ENCODE data around the gene MRPL42. TPM values are rescaled to one million over a fixed set of nuclear protein-coding genes. Genes with fewer than 3 reads are reported as not detected.
"Not testable (repeated sequence)": the region's sequence is repeated elsewhere in the genome, so short reads cannot be mapped to it uniquely, and the experiment has no call there.

Gene MRPL42
- total and polyA plus RNA-seq, 2 donors (not counting 1 experiment from before 2014, with no cell fraction given) = 68.0 to 87.3 TPM

DNA sequence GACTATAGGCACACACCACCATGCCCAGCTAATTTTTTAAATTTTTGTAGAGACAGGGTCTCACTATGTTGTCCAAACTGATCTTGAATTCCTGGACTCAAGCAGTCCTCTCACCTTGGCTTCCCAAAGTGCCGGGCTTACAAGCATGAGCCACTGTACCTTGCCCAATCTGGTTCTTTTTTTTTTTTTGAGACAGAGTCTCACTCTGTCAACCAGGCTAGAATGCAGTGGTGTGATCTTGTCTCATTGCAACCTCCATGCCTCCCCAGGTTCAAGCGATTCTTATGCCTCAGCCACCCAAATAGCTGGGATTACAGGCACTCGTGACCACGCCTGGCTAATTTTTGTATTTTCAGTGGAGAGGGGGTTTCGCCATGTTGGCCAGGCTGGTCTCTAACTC lies 15.4 kb downstream of the MRPL42 start:
- Histone ChIP-seq H3K36me3 (ENCODE audit: control insufficient read depth, insufficient read depth, low read length) (peaks cover 5% of the 10 kb centered on the region), H3K27me3 (ENCODE audit: control insufficient read depth, insufficient read depth, low read length) (no peaks in the 10 kb centered on the region), H3K79me2 (ENCODE audit: control insufficient read depth, insufficient read depth, low read length) (no peaks in the 10 kb centered on the region), H3K9me3 (ENCODE audit: control insufficient read depth, insufficient read depth, low read depth, low read length) (no peaks in the 10 kb centered on the region), H3K4me3 (replicated peaks in 1 of 4; ENCODE audit: control extremely low read depth in 1 of 4, insufficient read depth in 1 of 4, low read depth in 3 of 4, low read length in 4 of 4) (no peak overlapping the region), H3K9ac (ENCODE audit: insufficient read depth, low read length) (no peak overlapping the region), H3K27ac (ENCODE audit: insufficient read depth, low read length) (no peak overlapping the region), H3K4me2 (ENCODE audit: extremely low read depth, insufficient read depth, low read length) (no peak overlapping the region), H3K4me1 (ENCODE audit: control insufficient read depth, extremely low read depth, insufficient read depth, low read length) (peaks cover 5% of the 10 kb centered on the region), H2AFZ (ENCODE audit: low read length) (no peak overlapping the region), H4K20me1 (ENCODE audit: control insufficient read depth, extremely low read depth, insufficient read depth, low read length) (no peaks in the 10 kb centered on the region)
- TF ChIP-seq, protein P1, sequence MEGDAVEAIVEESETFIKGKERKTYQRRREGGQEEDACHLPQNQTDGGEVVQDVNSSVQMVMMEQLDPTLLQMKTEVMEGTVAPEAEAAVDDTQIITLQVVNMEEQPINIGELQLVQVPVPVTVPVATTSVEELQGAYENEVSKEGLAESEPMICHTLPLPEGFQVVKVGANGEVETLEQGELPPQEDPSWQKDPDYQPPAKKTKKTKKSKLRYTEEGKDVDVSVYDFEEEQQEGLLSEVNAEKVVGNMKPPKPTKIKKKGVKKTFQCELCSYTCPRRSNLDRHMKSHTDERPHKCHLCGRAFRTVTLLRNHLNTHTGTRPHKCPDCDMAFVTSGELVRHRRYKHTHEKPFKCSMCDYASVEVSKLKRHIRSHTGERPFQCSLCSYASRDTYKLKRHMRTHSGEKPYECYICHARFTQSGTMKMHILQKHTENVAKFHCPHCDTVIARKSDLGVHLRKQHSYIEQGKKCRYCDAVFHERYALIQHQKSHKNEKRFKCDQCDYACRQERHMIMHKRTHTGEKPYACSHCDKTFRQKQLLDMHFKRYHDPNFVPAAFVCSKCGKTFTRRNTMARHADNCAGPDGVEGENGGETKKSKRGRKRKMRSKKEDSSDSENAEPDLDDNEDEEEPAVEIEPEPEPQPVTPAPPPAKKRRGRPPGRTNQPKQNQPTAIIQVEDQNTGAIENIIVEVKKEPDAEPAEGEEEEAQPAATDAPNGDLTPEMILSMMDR (conservative IDR thresholded peaks at IDR 0.05 in 1 of 2, IDR thresholded peaks at IDR 0.05 in 1 of 2; ENCODE audit: low read depth in 1 of 2, low read length in 2 of 2) = no peak
- no peak for TF ChIP-seq EZH2 (IDR thresholded peaks at IDR 0.05; ENCODE audit: low read length, missing control alignments)
- DNase-seq (ENCODE audit: low read depth in 2 of 2) = no peak

DNA sequence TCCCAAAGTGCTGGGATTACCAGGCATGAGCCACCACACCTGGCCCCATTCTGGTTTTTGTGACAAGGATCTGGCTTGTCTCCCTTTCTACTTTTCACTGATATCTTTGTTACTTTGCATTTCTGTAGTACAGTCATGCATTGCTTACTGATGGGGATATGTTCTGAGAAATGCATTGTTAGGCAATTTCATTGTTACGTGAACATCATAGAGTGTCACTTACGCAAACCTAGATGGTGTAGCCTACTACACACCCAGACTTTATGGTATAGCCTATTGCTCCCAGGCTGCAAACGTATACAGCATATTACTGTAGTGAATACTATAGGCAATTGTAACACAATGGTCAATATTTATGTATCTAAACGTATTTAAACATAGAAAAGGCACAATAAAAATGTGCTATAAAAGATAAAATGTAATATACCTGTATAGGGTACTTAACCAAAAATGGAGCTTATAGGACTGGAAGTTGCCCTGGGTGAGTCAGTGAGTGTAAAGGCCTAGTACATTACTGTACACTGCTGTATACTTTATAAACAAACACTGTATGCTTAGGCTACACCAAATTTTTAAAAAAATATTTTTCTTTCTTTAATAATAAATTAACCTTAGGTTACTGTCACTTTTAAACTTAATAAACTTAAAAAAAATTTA lies 16.0 kb downstream of the MRPL42 start:
- no peak for TF ChIP-seq EZH2 (IDR thresholded peaks at IDR 0.05; ENCODE audit: low read length, missing control alignments)
- TF ChIP-seq, protein P1 (conservative IDR thresholded peaks at IDR 0.05 in 1 of 2, IDR thresholded peaks at IDR 0.05 in 1 of 2; ENCODE audit: low read depth in 1 of 2, low read length in 2 of 2) = no peak
- no peak overlapping the region for H3K27ac ChIP-seq (ENCODE audit: insufficient read depth, low read length)
- H3K9ac ChIP-seq (ENCODE audit: insufficient read depth, low read length) = no peak overlapping the region
- DNase-seq (ENCODE audit: low read depth in 2 of 2) = no peak
- no peaks in the 10 kb centered on the region for H3K9me3 ChIP-seq (ENCODE audit: control insufficient read depth, insufficient read depth, low read depth, low read length)
- H3K4me3 ChIP-seq (replicated peaks in 1 of 4; ENCODE audit: control extremely low read depth in 1 of 4, insufficient read depth in 1 of 4, low read depth in 3 of 4, low read length in 4 of 4) = no peak overlapping the region
- no peaks in the 10 kb centered on the region for H3K79me2 ChIP-seq (ENCODE audit: control insufficient read depth, insufficient read depth, low read length)
- H2AFZ ChIP-seq (ENCODE audit: low read length) = no peak overlapping the region
- no peaks in the 10 kb centered on the region for H3K27me3 ChIP-seq (ENCODE audit: control insufficient read depth, insufficient read depth, low read length)
- H4K20me1 ChIP-seq (ENCODE audit: control insufficient read depth, extremely low read depth, insufficient read depth, low read length) = no peaks in the 10 kb centered on the region
- no peak overlapping the region for H3K4me2 ChIP-seq (ENCODE audit: extremely low read depth, insufficient read depth, low read length)
- peaks cover 5% of the 10 kb centered on the region for H3K4me1 ChIP-seq (ENCODE audit: control insufficient read depth, extremely low read depth, insufficient read depth, low read length)
- peaks cover 5% of the 10 kb centered on the region for H3K36me3 ChIP-seq (ENCODE audit: control insufficient read depth, insufficient read depth, low read length)

DNA sequence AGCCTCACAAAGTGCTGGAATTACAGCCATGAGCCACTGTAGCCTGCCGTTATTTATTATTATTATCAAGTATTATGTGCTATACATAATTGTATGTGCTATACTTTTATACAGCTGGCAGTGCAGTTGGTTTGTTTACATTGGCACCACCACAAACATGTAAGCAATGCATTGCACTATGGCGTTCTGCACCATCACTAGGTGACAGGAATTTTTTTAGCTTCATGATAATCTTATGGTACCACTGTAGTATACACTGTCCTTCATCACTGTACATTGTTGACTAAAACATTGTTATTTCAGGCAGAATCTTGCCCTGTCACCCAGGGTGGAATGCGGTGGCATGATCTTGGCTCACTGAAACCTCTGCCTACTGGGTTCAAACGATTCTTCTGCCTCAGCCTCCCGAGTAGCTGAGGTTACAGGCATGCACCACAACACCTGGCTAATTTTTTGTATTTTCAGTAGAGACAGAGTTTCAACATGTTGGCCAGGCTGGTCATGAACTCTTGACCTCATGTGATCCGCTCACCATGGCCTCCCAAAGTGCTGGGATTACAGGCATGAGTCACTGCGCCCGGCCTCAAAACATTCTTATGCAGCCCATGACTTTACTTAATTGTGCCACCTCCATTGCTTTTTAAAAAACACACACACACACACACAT lies 17.1 kb downstream of the MRPL42 start:
- Histone ChIP-seq H3K79me2 (ENCODE audit: control insufficient read depth, insufficient read depth, low read length) (no peaks in the 10 kb centered on the region), H3K27me3 (ENCODE audit: control insufficient read depth, insufficient read depth, low read length) (no peaks in the 10 kb centered on the region), H3K27ac (ENCODE audit: insufficient read depth, low read length) (peak overlapping the region; percentile 39), H3K9me3 (ENCODE audit: control insufficient read depth, insufficient read depth, low read depth, low read length) (no peaks in the 10 kb centered on the region), H3K4me3 (replicated peaks in 1 of 4; ENCODE audit: control extremely low read depth in 1 of 4, insufficient read depth in 1 of 4, low read depth in 3 of 4, low read length in 4 of 4) (no peak overlapping the region), H2AFZ (ENCODE audit: low read length) (no peak overlapping the region), H3K36me3 (ENCODE audit: control insufficient read depth, insufficient read depth, low read length) (peaks cover 5% of the 10 kb centered on the region), H3K4me2 (ENCODE audit: extremely low read depth, insufficient read depth, low read length) (no peak overlapping the region), H3K9ac (ENCODE audit: insufficient read depth, low read length) (no peak overlapping the region), H3K4me1 (ENCODE audit: control insufficient read depth, extremely low read depth, insufficient read depth, low read length) (peaks cover 5% of the 10 kb centered on the region), H4K20me1 (ENCODE audit: control insufficient read depth, extremely low read depth, insufficient read depth, low read length) (no peaks in the 10 kb centered on the region)
- peak; percentile 33 to 62 for DNase-seq (ENCODE audit: low read depth in 2 of 2)
- TF ChIP-seq, protein P1 (conservative IDR thresholded peaks at IDR 0.05 in 1 of 2, IDR thresholded peaks at IDR 0.05 in 1 of 2; ENCODE audit: low read depth in 1 of 2, low read length in 2 of 2) = no peak
- TF ChIP-seq EZH2 (IDR thresholded peaks at IDR 0.05; ENCODE audit: low read length, missing control alignments) = no peak

DNA sequence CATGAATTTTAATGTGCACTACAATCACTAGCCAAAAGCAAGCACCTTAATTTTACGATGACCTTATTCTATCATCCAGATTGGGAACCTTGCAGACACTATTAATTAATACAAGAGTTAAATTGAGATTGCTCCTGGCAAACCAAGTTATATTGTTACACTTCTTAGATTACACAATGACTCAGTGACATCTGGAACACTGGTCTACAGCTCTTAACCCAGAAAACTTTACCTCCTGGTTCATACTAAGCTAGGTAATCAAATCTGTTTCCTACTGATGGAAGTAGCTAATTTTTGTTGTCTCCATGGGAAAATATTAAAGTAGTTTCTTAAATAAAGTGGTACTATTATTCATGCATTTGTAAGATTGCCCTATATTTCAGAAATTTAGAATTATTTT lies 25.5 kb downstream of the MRPL42 start:
- H2AFZ ChIP-seq (ENCODE audit: low read length); H3K27me3 ChIP-seq (ENCODE audit: control insufficient read depth, insufficient read depth, low read length); H3K4me3 ChIP-seq (replicated peaks in 1 of 4; ENCODE audit: control extremely low read depth in 1 of 4, insufficient read depth in 1 of 4, low read depth in 3 of 4, low read length in 4 of 4); DNase-seq (ENCODE audit: low read depth in 2 of 2); H3K9me3 ChIP-seq (ENCODE audit: control insufficient read depth, insufficient read depth, low read depth, low read length); H3K4me2 ChIP-seq (ENCODE audit: extremely low read depth, insufficient read depth, low read length); H3K79me2 ChIP-seq (ENCODE audit: control insufficient read depth, insufficient read depth, low read length); H3K9ac ChIP-seq (ENCODE audit: insufficient read depth, low read length); H3K27ac ChIP-seq (ENCODE audit: insufficient read depth, low read length); H3K4me1 ChIP-seq (ENCODE audit: control insufficient read depth, extremely low read depth, insufficient read depth, low read length); H4K20me1 ChIP-seq (ENCODE audit: control insufficient read depth, extremely low read depth, insufficient read depth, low read length); H3K36me3 ChIP-seq (ENCODE audit: control insufficient read depth, insufficient read depth, low read length): not testable (repeated sequence)

All from fibroblast of lung (primary cell).